Measurements from ENCODE around the gene TMEM150B. TPM values are rescaled to one million over a fixed set of nuclear protein-coding genes. Genes with fewer than 3 reads are reported as not detected.

TMEM150B gene
- total and polyA plus RNA-seq, 2 of the 13 experiments (the other 11 are each of a cell fraction or from before 2014, with no cell fraction given), result 1.3 to 1.8 TPM

- DNase-seq (ENCODE audit: low spot score), result no peak
- H3K4me3 ChIP-seq (replicated peaks in 1 of 3; ENCODE audit: insufficient read depth in 1 of 3, low read depth in 2 of 3, low read length in 3 of 3), result no peak overlapping the region
- no peaks in the 10 kb centered on the region for H4K20me1 ChIP-seq (ENCODE audit: insufficient read depth, low read length)
- no peak for FAIRE-seq
- H3K36me3 ChIP-seq (replicated peaks in 1 of 2; ENCODE audit: control insufficient read depth in 1 of 2, insufficient read depth in 2 of 2, low read length in 2 of 2), result no peaks in the 10 kb centered on the region
- 57% methylated on average over 11 of the region's 18 CpGs for WGBS (ENCODE audit: low lambda C conversion rate)
- POLR2A ChIA-PET, result no interaction called here
- H2AFZ ChIP-seq (ENCODE audit: low read length), result no peak overlapping the region
- H3K9me3 ChIP-seq (ENCODE audit: low read length), result no peaks in the 10 kb centered on the region
- H3K79me2 ChIP-seq (ENCODE audit: insufficient read depth, low read length), result no peaks in the 10 kb centered on the region
- intact Hi-C loops (cut with micrococcal nuclease; ENCODE audit: unreplicated experiment), result no loop called here
- peaks cover 0 to 5% of the 10 kb centered on the region in 2 experiments; a peak in 1 of 5 replicates for H3K27me3 ChIP-seq (ENCODE audit: control insufficient read depth in 1 of 2, insufficient read depth in 2 of 2, low read length in 2 of 2)
- CTCF ChIA-PET (ENCODE audit: low intra/inter-chr PET ratio, low total read pairs), result no interaction called here
- BruUV-seq (replicated peaks), result no TSS peak
- ATAC-seq, result no peak
- H3K4me2 ChIP-seq (ENCODE audit: low read depth, low read length), result no peak overlapping the region
- in situ Hi-C loops (cut with HindIII; ENCODE audit: extremely low pct_ligation_motif_present, low pct_unique_long_range_greater_than_20kb), result no loop called here
- no peak overlapping the region for H3K27ac ChIP-seq (ENCODE audit: extremely low read length, insufficient read depth, low read length)
- no peak overlapping the region for H3K9ac ChIP-seq (ENCODE audit: insufficient read depth, low read depth, low read length)
- H3K4me1 ChIP-seq (ENCODE audit: insufficient read depth, low read length), result peaks cover 14% of the 10 kb centered on the region
- TF ChIP-seq ZNF496 (CRISPR knock-in tag; IDR thresholded peaks at IDR 0.05; ENCODE audit: insufficient replicate concordance) (no peak), ZNF333 (CRISPR knock-in tag; IDR thresholded peaks at IDR 0.05; ENCODE audit: borderline replicate concordance) (no peak), ZBTB7B (CRISPR knock-in tag; IDR thresholded peaks at IDR 0.05) (no peak), NCOA2 (CRISPR knock-in tag; IDR thresholded peaks at IDR 0.05) (no peak), TEAD2 (CRISPR knock-in tag; IDR thresholded peaks at IDR 0.05) (no peak), NCOA1 (CRISPR knock-in tag; IDR thresholded peaks at IDR 0.05) (no peak), ZFP90 (CRISPR knock-in tag; IDR thresholded peaks at IDR 0.05; ENCODE audit: borderline replicate concordance) (no peak)
Measured at GRCh38 chr19:55311797-55312196, 13.3 kb downstream of the TMEM150B start.

DNA sequence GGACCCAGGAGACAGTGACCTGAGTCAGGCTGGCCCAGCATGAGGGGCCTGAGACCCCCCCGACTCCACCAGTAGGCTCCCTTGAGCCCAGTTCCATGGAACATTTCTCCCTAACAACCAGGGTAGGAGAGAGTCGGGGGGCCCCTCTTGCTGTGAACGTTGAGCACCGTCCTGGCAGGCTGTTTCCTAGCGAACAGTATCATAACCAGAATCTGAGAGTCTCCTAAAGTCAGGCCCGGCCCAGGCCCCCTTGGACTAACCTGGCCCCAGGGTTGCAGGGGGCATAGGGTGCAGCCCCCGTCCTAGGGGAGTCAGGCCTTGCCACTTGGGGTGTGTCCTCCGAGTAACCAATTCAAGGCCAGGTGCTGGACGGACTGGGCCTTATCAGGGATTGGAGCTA is 13.7 kb downstream of the TMEM150B start:
- H2AFZ ChIP-seq (ENCODE audit: low read length), result no peak overlapping the region
- no peak for FAIRE-seq
- ChIA-PET POLR2A (no interaction called here), CTCF (ENCODE audit: low intra/inter-chr PET ratio, low total read pairs) (no interaction called here)
- intact Hi-C loops (cut with micrococcal nuclease; ENCODE audit: unreplicated experiment), result no loop called here
- H3K9ac ChIP-seq (ENCODE audit: insufficient read depth, low read depth, low read length), result no peak overlapping the region
- no peak for DNase-seq (ENCODE audit: low spot score)
- peaks cover 0 to 5% of the 10 kb centered on the region in 2 experiments; a peak in 1 of 5 replicates for H3K27me3 ChIP-seq (ENCODE audit: control insufficient read depth in 1 of 2, insufficient read depth in 2 of 2, low read length in 2 of 2)
- WGBS (ENCODE audit: low lambda C conversion rate), result 25% methylated on average over 4 of the region's 9 CpGs
- H3K36me3 ChIP-seq (replicated peaks in 1 of 2; ENCODE audit: control insufficient read depth in 1 of 2, insufficient read depth in 2 of 2, low read length in 2 of 2), result no peaks in the 10 kb centered on the region
- no peak overlapping the region for H3K27ac ChIP-seq (ENCODE audit: extremely low read length, insufficient read depth, low read length)
- no peak overlapping the region for H3K4me2 ChIP-seq (ENCODE audit: low read depth, low read length)
- peaks cover 14% of the 10 kb centered on the region for H3K4me1 ChIP-seq (ENCODE audit: insufficient read depth, low read length)
- no peaks in the 10 kb centered on the region for H3K79me2 ChIP-seq (ENCODE audit: insufficient read depth, low read length)
- no peaks in the 10 kb centered on the region for H3K9me3 ChIP-seq (ENCODE audit: low read length)
- no peaks in the 10 kb centered on the region for H4K20me1 ChIP-seq (ENCODE audit: insufficient read depth, low read length)
- BruUV-seq (replicated peaks), result no TSS peak
- in situ Hi-C loops (cut with HindIII; ENCODE audit: extremely low pct_ligation_motif_present, low pct_unique_long_range_greater_than_20kb), result no loop called here
- no peak for ATAC-seq
- H3K4me3 ChIP-seq (replicated peaks in 1 of 3; ENCODE audit: insufficient read depth in 1 of 3, low read depth in 2 of 3, low read length in 3 of 3), result no peak overlapping the region
- no peak for TF ChIP-seq ZNF816 (CRISPR knock-in tag; IDR thresholded peaks at IDR 0.05; ENCODE audit: borderline replicate concordance)
- TF ChIP-seq THAP7 (CRISPR knock-in tag; IDR thresholded peaks at IDR 0.05), result no peak
- no peak for TF ChIP-seq PITX1 (CRISPR knock-in tag; IDR thresholded peaks at IDR 0.05)
- no peak for TF ChIP-seq PAX8 (CRISPR knock-in tag; IDR thresholded peaks at IDR 0.05; ENCODE audit: borderline replicate concordance)
- no peak for TF ChIP-seq ELF1 (CRISPR knock-in tag; IDR thresholded peaks at IDR 0.05)
- TF ChIP-seq TMF1 (CRISPR knock-in tag; IDR thresholded peaks at IDR 0.05; ENCODE audit: low read depth), result no peak
- TF ChIP-seq, protein P1, sequence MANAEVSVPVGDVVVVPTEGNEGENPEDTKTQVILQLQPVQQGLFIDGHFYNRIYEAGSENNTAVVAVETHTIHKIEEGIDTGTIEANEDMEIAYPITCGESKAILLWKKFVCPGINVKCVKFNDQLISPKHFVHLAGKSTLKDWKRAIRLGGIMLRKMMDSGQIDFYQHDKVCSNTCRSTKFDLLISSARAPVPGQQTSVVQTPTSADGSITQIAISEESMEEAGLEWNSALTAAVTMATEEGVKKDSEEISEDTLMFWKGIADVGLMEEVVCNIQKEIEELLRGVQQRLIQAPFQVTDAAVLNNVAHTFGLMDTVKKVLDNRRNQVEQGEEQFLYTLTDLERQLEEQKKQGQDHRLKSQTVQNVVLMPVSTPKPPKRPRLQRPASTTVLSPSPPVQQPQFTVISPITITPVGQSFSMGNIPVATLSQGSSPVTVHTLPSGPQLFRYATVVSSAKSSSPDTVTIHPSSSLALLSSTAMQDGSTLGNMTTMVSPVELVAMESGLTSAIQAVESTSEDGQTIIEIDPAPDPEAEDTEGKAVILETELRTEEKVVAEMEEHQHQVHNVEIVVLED (CRISPR knock-in tag; IDR thresholded peaks at IDR 0.05; ENCODE audit: borderline replicate concordance), result no peak

All from HepG2 (cell line).